Astrocyte of the hippocampus (primary cell): Measurements from ENCODE around the gene EXT2.

Source experiments
- DNase-seq: peaks from one replicate; pipeline ENCODE4 v3.0.0; 2011; ENCODE audit warnings: low read depth, low spot score

EXT2 gene

GRCh38 chr11:44095506-44096359 lies at the start of gene EXT2:
Gene EXT2 (plus strand): TSS chr11:44095678. CDS start chr11:44107713, 12,035 bp downstream.
- DNase-seq: peak; percentile 95

GRCh38 chr11:44046182-44046581 lies 49.3 kb upstream of the EXT2 start:
- no peak for DNase-seq

GRCh38 chr11:44047298-44047697 lies 48.2 kb upstream of the EXT2 start:
- no peak for DNase-seq

- no peak for DNase-seq
These were observed 47.5 kb upstream of the EXT2 start, which contains the start of gene ACCSL for GRCh38 chr11:44047931-44048431. Gene ACCSL (plus strand): TSS chr11:44047981. CDS start chr11:44048037, 56 bp downstream.

GRCh38 chr11:44049832-44050231 lies 45.6 kb upstream of the EXT2 start:
- DNase-seq: no peak

- DNase-seq: no peak
These were observed 44.3 kb upstream of the EXT2 start for GRCh38 chr11:44051171-44051570.

GRCh38 chr11:44057340-44057739 lies 38.1 kb upstream of the EXT2 start:
- DNase-seq: no peak

GRCh38 chr11:44058275-44058674 lies 37.2 kb upstream of the EXT2 start:
- DNase-seq: no peak

GRCh38 chr11:44065161-44065661 lies 30.3 kb upstream of the EXT2 start:
- DNase-seq: no peak

GRCh38 chr11:44065841-44066731 lies 29.4 kb upstream of the EXT2 start, which contains the start of gene ACCS:
Gene ACCS (plus strand): TSS chr11:44066270. CDS start chr11:44067628, 1,358 bp downstream.
- DNase-seq: peak; percentile 96

GRCh38 chr11:44066732-44067141 lies 28.7 kb upstream of the EXT2 start:
- DNase-seq: peak; percentile 51

- DNase-seq: no peak
These were observed 28.2 kb upstream of the EXT2 start for GRCh38 chr11:44067266-44067665.

GRCh38 chr11:44068180-44068579 lies 27.3 kb upstream of the EXT2 start:
- DNase-seq: no peak

- DNase-seq: no peak
These were observed 24.3 kb upstream of the EXT2 start for GRCh38 chr11:44071157-44071556.

- DNase-seq: no peak
These were observed 22.5 kb upstream of the EXT2 start for GRCh38 chr11:44072757-44073658.

GRCh38 chr11:44078794-44079193 lies 16.7 kb upstream of the EXT2 start:
- DNase-seq: no peak

- no peak for DNase-seq
These were observed 16.1 kb upstream of the EXT2 start for GRCh38 chr11:44079376-44079775.

- no peak for DNase-seq
These were observed 14.5 kb upstream of the EXT2 start for GRCh38 chr11:44080951-44081350.

- DNase-seq: no peak
These were observed 12.8 kb upstream of the EXT2 start for GRCh38 chr11:44082645-44083044.

GRCh38 chr11:44083433-44083832 lies 12.0 kb upstream of the EXT2 start:
- no peak for DNase-seq

- DNase-seq: no peak
These were observed 11.6 kb upstream of the EXT2 start for GRCh38 chr11:44083906-44084305.
